GM12873 (cell line): ENCODE results near the gene TEX264.

Source experiments
- CTCF ChIP-seq: IDR thresholded peaks from 2 replicates; pipeline ENCODE4 v1.5.1; 2012; ENCODE audit warnings: low read depth, mild to moderate bottlenecking, moderate library complexity, low read length, control low read depth; ENCODE audit not compliant: insufficient read depth; ENCODE audit errors: missing control alignments

TEX264 gene

DNA sequence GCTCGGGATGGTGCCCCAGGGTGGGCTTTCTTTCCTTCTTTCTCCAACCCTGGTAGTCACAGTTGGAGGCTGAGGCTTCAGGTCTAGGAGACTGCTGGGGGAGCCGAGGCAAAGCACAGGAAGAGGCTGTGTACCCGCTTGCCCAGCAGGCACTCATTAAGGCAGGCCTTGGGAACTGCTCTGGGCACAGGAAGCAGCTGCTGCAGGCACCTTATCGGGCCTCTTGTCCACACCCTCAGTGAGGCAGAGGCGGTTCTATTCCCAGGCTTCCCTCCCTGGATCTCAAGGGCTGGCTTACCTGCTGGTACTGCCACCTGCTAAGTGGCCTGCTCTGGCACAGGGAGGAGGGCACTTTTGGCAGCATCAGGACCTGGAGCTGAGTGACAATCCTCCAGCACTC lies 20.0 kb downstream of the TEX264 start:
- no peak for TF ChIP-seq CTCF

DNA sequence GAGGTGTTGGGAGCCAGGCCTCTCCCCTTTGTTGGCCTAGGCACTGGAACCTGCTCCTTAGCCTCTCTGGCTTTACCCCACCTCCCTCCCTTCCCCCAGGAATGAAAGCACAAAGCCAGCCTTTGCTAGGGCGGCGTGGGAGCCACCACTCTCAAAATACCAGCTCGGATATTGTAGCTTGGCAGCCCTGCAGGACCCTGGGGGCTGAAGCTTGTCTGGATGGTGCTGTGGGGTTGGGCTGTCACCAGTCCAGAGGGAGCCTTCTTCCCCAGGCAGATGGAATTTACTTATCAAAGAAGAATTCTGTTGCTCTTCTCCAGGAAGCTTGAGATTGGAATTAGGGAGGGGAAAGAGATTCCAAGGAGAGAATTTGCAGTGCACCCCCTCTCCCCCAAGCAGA lies 20.9 kb downstream of the TEX264 start:
- TF ChIP-seq CTCF, result no peak

GRCh38 chr3:51692980-51693395 lies 21.9 kb downstream of the TEX264 start:
- no peak for TF ChIP-seq CTCF

- no peak for TF ChIP-seq CTCF
Observed at GRCh38 chr3:51696954-51697353, 25.9 kb downstream of the TEX264 start.

DNA sequence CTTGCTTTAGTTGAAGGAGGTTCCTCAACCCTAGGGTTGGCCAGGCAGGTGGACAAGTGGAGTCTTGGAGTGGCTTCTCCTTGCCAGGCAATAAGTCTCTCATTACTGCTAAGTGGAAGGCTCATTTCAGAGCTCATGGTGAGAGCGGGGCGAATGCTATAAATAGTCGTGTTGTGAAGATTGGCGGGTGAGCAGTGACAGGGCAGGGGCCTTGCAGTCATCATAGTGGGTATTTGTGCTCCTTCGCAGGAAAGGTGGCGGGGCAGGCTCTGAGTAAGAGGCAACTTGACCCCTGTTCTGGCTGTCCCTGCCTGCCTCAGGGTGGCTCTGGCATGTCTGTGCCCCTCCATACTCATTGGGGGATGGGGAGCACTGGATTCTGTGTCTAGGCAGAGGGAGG lies 27.2 kb downstream of the TEX264 start:
- TF ChIP-seq CTCF, result no peak

DNA sequence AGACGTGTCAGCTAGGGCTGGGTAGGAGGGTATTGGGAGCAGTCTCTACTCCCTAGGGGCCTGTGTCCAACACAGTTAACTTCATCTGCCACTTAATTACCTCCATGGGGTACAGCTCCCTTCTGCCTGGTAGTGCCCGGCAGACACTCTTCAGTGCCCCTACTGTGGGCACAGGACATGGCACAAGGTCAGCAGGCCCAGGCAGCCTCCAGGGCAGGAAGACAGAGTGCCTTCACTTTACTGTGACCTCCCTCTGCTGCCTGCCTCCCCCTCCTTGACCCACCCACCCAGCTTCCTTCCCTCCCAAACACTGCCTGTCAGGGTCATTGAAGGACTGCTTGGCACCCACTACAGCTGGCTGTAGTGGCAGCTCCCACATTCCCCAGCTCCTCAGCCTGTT lies 29.4 kb downstream of the TEX264 start:
- no peak for TF ChIP-seq CTCF

- no peak for TF ChIP-seq CTCF
Observed at GRCh38 chr3:51702156-51702555, 31.1 kb downstream of the TEX264 start.
